Subcutaneous adipose tissue (tissue), 4 donors: ENCODE measurements around the gene PEF1. TPM values are rescaled to one million over a fixed set of nuclear protein-coding genes. Genes with fewer than 3 reads are reported as not detected.

Experiments used
- total RNA-seq, 4 donors: library from RNA; depleted of rRNA; stranded (reverse); fragments of >200 nt; gene quantifications; one replicate each; pipeline ENCODE4 v1.1.0, GENCODE V29; 2016
- TF ChIP-seq, protein P1 (sequence below): fragments of 450-650 bp; IDR thresholded peaks from one replicate; pipeline ENCODE4 v1.5.1; 2016; ENCODE audit warnings: low read depth, mild to moderate bottlenecking, control low read depth, antibody characterized with exemption, moderate library complexity

Gene PEF1
- total RNA-seq, 4 donors from 2014 or later: 49.6 to 68.8 (median 56.9) TPM

DNA sequence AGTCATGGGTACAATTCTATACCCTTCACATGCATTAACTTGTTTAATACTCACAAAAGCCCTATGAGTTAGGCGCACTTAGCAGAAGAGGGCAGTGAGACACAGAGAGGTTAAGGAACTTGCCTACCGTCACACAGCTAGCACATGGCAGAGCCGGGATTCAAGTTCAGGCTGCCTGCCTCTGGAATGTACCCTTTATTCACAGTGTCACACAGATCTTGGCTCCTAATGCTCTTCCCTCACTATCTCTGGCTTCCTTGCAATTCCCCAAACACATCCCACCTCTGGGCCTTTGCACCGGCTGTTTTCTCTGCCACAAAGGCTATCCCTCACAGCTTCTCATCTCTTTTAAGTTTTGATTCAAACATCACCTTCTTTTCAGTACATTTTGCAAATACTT lies 34.0 kb upstream of the PEF1 start:
- TF ChIP-seq, protein P1, sequence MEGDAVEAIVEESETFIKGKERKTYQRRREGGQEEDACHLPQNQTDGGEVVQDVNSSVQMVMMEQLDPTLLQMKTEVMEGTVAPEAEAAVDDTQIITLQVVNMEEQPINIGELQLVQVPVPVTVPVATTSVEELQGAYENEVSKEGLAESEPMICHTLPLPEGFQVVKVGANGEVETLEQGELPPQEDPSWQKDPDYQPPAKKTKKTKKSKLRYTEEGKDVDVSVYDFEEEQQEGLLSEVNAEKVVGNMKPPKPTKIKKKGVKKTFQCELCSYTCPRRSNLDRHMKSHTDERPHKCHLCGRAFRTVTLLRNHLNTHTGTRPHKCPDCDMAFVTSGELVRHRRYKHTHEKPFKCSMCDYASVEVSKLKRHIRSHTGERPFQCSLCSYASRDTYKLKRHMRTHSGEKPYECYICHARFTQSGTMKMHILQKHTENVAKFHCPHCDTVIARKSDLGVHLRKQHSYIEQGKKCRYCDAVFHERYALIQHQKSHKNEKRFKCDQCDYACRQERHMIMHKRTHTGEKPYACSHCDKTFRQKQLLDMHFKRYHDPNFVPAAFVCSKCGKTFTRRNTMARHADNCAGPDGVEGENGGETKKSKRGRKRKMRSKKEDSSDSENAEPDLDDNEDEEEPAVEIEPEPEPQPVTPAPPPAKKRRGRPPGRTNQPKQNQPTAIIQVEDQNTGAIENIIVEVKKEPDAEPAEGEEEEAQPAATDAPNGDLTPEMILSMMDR: no peak

DNA sequence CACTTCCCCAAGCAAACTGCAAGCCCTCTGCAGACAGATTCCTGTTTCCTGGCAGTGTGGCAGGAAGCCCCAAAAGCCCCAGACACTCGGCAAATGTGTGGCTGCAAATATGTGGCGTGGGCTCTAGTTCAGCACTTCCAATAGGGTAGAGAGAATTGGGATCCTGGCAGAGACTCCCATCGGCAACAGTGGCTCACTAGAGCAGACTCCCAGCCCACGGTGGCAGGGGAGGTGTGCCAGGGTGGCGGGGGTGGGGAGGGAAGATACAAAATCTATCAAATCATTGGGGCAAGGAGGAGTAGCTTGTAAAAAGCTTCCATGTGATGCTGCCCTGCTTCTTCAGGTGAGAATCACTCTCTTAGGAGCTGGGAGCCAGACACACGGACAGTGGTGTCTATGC lies 33.3 kb upstream of the PEF1 start:
- TF ChIP-seq, protein P1: no peak

DNA sequence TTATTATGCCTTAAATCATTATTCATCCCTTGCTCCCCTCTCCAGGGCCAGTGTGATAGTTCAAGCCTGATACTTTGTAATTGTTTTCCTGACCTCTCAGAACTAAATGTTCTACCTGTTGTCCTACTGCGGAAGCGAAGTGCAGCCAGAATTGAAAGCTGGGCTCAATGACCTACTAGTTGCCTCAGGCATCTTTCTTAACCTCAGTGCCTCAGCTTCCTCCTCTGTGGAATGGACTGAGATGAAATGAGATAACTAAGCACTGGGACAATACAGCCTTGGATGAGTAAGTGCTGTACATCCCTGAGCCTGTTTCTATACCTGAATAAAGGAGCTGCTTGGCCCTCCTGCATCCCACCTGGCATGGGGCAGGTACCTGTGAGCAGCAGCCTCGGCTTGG lies 32.7 kb upstream of the PEF1 start:
- TF ChIP-seq, protein P1: no peak

DNA sequence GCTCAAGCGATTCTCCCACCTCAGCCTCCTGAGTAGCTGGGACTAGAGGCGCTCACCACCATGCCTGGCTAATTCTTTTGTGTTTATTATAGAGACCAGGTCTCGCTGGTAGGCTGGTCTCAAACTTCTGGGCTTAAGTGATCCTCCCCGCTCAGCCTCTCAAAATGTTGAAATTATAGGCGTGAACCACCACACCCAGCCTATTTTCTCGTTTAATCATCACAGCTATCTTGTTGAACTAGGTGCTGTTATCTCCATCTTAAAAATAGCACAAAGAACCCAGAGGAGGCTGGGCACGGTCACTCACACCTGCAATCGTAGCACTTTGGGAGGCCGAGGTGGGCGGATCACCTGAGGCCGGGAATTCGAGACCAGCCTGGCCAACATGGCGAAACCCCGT lies 31.1 kb upstream of the PEF1 start:
- TF ChIP-seq, protein P1: no peak

DNA sequence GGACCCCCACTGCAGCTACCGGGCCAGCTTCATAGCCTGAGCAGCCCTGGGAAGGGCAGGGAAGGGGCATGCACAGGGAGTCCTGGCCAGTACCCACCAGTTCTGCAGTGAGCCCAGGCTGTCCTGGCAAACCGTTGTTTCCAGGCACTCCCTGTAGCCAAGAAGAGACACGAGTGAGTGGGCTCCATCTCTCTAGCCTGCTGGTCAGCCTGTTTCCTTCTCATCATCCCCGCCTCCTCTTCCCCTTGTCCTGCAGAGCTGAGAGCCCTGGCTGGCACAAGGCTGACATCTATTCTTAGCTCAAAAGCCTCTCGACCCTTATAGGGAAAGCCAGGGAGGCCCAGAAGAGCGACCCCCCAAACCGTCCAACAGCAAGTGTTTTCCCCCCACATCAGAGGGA lies 30.5 kb upstream of the PEF1 start:
- TF ChIP-seq, protein P1: no peak

DNA sequence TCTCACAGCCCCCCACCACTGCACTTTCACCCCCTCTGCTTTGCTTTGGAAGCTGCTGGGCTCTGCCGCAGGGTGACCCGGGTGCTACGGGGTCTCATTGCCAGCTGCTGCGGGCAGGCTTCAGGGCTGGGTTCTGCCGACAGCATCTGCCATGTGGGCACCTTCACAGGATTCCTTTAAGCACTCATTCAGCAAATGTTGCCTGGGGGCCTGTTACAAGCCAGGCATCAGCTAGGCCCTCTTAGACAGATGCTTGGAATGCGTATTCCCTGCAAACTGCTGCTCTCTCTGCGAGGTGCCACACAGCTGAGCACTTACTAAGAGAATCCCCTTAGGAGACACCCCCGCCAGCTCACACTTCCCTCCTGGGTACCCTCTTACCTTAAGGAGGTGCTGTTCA lies 29.9 kb upstream of the PEF1 start:
- TF ChIP-seq, protein P1: no peak

DNA sequence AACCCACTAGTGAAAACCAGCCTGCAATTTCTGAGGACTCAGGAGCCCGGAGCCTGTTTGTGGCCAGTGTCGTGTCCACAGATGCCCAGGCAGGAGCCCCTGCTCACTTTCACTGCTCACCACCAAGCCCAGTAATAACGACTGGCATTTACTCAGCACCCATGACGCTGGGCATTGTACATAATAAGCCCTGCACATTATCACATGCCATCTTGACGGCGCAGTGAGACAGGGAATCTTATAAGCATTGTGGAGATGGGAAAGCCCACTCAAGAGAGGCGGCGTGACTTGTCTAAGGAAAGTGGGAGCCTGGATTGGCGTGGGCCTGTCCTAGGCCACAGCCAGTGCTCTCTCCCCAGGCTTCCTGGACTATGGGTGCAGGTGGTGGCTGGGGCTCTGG lies 28.8 kb upstream of the PEF1 start:
- TF ChIP-seq, protein P1: no peak

DNA sequence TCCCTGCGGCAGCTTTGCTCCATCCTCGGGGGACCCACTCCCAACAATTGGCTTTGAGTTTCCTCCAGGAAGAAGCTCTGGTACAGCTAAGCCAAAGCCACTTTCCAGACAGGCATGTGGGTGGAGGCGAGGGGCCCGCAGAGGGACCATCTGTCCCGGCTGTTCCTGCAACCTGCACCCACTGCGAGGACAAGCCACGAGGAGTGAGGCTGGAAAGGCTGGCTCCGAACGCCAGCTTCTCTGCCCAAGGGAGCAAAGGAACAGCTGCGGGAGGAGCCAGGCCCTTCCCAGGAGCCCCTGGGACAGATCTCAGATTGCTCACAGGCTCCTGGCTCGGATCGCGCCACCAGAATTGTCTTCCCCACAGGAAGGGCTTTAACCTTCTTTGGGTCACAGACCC lies 28.3 kb upstream of the PEF1 start:
- TF ChIP-seq, protein P1: no peak
